ENCODE data around the gene MDK.
"Not testable (repeated sequence)": the region's sequence is repeated elsewhere in the genome, so short reads cannot be mapped to it uniquely, and the experiment has no call there.

MDK gene

GRCh38 chr11:46367244-46367915 lies 14.1 kb upstream of the MDK start:
- peak; percentile 61 to 62 for DNase-seq (ENCODE audit: low read depth in 1 of 2, low spot score in 1 of 2)

- no peak for DNase-seq (ENCODE audit: low read depth in 1 of 2, low spot score in 1 of 2)
Measured at GRCh38 chr11:46367916-46368267, 13.6 kb upstream of the MDK start.

DNA sequence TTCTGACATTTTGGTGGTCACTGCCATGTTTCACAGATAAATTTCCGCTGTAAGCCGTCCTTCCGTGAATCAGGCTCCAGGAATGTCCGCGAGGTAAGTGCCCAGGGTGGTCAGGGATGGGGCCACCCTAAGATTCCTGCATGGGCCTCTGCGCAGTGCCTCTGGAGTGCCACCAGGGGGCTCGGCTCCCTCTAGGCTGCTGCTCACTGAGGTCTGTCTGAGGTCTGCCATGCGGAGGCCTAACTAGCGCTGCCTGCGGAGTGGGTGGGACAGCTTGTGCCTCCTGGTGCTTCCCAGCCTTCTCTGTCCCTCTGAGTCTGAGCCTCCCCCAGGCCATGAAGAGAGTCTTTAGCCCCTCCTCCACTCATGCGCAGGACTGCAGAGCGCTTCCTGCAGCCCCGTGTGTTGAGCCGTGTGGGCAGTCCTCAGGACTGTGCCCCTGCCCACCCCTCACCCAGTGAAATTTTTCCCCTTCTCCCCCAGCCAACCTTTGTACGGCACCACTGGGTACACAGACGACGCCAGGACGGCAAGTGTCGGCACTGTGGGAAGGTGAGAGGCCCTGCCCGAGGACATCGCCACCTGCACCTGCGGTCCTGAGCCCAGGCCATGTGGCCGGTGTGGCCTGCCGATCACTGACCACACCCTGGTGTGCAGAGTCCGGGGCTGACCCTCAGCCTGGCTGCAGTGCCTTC lies 11.9 kb upstream of the MDK start:
- no peak for DNase-seq (ENCODE audit: low read depth in 1 of 2, low spot score in 1 of 2)

GRCh38 chr11:46370253-46370652 lies 11.2 kb upstream of the MDK start:
- DNase-seq (ENCODE audit: low read depth in 1 of 2, low spot score in 1 of 2), result no peak

GRCh38 chr11:46371262-46371661 lies 10.2 kb upstream of the MDK start:
- DNase-seq (ENCODE audit: low read depth in 1 of 2, low spot score in 1 of 2), result not testable (repeated sequence)

DNA sequence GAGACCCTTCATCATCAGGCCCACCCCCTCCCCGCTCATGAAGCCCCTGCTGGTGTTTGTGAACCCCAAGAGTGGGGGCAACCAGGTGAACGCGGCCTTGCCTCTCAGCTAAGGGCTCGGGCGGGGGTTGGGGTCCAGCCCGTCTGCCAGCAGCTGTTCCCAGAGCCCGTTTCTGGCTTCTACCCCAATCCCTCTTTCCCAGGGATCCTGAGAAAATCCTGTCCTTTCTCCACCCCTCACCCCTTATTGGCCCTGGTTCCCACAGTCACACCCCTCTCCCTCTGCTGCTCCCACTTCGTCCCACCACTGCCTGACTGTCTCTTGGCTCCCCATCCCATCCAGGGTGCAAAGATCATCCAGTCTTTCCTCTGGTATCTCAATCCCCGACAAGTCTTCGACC lies 9.4 kb upstream of the MDK start:
- no peak for DNase-seq (ENCODE audit: low read depth in 1 of 2, low spot score in 1 of 2)

DNA sequence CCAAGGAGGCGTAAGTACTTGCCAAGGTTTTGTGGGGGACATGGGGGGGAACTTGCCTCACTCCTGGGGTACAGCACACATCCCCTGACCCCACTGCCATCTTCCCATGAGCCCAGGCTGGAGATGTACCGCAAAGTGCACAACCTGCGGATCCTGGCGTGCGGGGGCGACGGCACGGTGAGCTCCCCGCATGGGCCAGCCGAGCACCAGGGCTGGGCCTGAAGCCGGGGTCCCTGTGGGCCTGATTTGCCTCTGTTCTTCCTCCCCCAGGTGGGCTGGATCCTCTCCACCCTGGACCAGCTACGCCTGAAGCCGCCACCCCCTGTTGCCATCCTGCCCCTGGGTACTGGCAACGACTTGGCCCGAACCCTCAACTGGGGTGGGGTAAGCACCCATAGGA lies 9.0 kb upstream of the MDK start:
- not testable (repeated sequence) for DNase-seq (ENCODE audit: low read depth in 1 of 2, low spot score in 1 of 2)

DNA sequence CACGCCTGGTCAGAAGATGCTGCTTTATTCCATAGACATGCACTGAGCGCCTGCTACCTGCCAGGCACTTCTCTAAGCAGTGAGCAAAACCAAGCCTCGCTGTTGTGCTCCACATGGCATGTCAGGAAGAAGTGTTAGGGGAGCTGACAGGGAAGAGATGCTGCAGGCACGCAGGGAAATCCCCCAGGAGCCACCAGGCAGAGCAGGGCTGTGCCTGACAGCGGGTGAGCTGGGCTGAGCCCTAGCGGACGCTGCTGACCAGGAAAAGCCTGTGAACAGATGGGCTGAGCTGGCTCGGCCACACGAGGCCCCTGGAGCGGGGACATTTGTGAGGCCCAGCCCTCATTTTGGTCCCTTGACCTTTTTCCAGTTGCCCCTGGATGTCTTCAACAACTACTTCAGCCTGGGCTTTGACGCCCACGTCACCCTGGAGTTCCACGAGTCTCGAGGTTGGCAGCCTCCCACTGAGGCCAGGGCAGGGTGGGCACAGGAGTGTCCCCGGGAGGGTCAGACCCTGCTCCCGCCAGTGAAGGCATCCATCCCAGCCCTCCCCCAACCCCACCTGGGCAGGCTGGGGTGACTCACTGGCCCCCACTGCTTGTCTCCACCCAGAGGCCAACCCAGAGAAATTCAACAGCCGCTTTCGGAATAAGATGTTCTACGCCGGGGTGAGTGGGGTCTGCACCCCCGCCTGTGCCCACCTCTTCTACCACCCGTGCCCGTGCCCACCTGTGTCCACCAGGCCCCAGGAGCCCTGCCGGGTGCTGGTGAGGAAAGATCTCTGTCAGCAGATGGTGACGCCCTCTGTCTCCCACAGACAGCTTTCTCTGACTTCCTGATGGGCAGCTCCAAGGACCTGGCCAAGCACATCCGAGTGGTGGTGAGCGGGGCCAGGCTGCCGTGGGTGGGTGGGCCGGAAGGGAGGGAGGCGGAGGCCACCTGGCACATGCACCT lies 7.4 kb upstream of the MDK start:
- no peak for DNase-seq (ENCODE audit: low read depth in 1 of 2, low spot score in 1 of 2)

DNA sequence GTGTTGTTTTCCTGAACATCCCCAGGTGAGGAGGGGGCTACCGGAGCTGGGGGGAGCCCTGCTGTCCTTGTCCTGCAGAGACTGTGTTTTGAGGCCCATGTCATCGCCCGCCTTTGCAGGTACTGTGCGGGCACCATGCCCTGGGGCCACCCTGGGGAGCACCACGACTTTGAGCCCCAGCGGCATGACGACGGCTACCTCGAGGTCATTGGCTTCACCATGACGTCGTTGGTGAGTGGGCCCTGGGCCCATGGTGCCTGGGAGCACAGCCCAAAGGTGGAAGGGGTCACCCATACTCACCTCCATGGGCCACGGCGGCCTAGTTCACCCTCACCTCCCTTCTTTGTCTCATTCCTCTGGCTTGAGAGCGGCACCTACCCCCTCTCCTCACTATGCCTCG lies 6.7 kb upstream of the MDK start:
- DNase-seq (ENCODE audit: low read depth in 1 of 2, low spot score in 1 of 2), result no peak

- no peak for DNase-seq (ENCODE audit: low read depth in 1 of 2, low spot score in 1 of 2)
Measured at GRCh38 chr11:46375392-46376101, 5.9 kb upstream of the MDK start.

DNA sequence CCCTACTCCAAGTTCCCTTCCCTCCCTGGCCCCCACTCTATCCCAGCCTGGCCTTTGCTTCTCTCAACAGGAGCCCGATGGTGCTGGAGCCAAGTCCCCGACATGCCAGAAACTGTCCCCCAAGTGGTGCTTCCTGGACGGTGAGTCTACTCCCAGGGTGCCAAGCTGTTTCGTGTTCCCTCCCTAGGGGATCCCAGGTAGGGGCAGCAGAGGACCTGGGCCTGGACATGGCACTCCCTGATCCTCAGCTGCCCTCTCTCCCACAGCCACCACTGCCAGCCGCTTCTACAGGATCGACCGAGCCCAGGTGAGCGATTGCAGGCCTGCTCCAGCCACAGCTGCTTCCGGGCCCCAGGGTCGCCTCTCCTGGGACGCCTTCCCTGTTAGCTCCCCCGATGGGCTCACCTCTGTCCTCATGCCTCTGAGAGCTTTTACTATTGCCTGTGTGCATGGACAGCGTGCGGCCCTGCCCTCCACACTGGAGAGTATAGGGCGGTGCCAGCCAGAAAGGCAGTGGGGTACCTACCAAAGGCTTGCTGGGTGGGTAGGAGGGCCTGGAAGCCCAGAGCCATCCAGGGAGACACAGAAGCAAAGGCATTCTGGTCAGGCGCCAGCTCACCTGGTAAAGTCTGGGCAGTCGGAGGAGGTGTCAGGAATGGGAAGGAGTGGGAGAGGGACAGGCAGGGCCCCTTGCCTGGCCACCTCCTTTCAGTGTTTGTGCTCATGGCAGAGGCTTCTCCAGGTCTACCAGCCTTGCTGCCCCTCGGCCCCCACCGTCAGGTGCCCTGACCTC lies 5.0 kb upstream of the MDK start:
- no peak for DNase-seq (ENCODE audit: low read depth in 1 of 2, low spot score in 1 of 2)

GRCh38 chr11:46377290-46377689 lies 4.2 kb upstream of the MDK start:
- DNase-seq (ENCODE audit: low read depth in 1 of 2, low spot score in 1 of 2), result no peak

- DNase-seq (ENCODE audit: low read depth in 1 of 2, low spot score in 1 of 2), result no peak
Measured at GRCh38 chr11:46377831-46378230, 3.6 kb upstream of the MDK start.

GRCh38 chr11:46378296-46378695 lies 3.2 kb upstream of the MDK start:
- DNase-seq (ENCODE audit: low read depth in 1 of 2, low spot score in 1 of 2), result no peak

- DNase-seq (ENCODE audit: low read depth in 1 of 2, low spot score in 1 of 2), result no peak
Measured at GRCh38 chr11:46378811-46379481, 2.5 kb upstream of the MDK start.

DNA sequence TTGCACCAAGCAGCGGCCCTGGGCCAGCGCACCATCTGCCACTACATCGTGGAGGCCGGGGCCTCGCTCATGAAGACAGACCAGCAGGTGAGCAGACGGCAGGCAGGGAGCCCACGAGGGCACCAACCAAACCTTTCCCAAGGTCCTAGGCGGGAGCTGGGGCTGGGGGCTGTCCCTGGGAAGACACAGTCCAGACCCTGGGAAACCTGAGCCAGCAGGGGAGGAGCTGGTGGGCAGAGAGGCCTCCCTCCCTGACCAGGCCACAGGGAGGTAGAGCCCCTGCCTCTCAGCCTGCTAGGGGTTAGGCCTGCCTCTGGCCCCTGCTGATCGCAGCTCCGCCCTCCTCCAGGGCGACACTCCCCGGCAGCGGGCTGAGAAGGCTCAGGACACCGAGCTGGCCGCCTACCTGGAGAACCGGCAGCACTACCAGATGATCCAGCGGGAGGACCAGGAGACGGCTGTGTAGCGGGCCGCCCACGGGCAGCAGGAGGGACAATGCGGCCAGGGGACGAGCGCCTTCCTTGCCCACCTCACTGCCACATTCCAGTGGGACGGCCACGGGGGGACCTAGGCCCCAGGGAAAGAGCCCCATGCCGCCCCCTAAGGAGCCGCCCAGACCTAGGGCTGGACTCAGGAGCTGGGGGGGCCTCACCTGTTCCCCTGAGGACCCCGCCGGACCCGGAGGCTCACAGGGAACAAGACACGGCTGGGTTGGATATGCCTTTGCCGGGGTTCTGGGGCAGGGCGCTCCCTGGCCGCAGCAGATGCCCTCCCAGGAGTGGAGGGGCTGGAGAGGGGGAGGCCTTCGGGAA lies 1.8 kb upstream of the MDK start:
- DNase-seq (ENCODE audit: low read depth in 1 of 2, low spot score in 1 of 2), result not testable (repeated sequence)

DNA sequence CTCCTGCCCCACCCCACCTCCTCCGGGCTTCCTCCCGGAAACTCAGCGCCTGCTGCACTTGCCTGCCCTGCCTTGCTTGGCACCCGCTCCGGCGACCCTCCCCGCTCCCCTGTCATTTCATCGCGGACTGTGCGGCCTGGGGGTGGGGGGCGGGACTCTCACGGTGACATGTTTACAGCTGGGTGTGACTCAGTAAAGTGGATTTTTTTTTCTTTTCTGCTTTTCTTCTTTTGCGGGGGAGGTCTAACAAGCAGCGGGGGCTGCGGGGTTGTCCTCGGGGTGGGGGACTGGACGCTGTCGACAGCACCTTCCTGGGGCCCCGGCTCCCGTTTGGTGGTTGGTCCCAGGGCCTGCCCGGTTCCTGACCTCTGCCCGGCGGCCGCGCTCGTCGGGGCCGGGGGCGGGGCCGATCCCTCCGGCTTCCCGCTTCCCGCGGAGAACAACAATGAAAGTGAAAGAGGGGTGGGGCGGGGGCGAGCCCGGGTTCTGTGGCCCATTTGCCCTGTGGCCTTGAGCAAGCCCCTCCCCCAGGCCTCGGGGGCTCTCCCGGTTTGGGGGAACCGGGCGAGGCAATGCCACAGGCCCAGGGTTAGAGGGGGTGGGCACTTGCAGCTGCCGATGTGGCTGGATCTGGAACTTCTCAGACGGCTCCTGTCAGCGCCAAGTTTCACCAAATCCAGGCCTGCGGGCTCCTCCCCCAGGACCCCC lies 975 bp upstream of the MDK start:
- DNase-seq (ENCODE audit: low read depth in 1 of 2, low spot score in 1 of 2), result peak in 1 of 2 donors; percentile 41

DNA sequence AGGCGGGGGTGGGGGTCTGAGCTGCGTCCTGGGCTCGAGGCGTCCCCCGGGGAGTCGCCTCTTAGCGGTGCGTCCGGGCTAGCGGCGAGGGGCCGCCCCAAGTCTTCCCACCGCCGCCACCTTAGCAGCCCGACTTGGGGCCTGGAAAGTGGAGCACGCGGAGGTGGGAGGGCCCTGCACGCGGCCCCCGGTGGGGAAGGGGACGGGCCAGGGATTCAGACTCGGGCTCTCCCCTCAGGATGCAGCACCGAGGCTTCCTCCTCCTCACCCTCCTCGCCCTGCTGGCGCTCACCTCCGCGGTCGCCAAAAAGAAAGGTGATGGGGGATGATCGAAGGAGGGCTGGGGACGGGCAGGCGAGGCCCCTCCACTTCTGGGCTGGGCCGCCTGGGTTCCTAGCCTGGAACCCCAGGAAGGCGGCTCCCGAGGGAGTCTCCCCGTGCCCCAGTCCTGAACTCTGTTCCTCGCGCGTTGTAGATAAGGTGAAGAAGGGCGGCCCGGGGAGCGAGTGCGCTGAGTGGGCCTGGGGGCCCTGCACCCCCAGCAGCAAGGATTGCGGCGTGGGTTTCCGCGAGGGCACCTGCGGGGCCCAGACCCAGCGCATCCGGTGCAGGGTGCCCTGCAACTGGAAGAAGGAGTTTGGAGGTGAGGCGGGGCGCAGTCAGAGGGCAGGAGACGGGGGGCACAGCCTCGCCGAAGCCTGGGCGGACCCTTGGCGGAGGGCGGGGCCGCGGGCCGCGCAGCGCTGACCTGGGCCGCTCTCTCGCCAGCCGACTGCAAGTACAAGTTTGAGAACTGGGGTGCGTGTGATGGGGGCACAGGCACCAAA lies 563 bp downstream of the MDK start:
- no peak for DNase-seq (ENCODE audit: low read depth in 1 of 2, low spot score in 1 of 2)
